Measurements from ENCODE around the gene SCYL2.
"Not testable (repeated sequence)": the region's sequence is repeated elsewhere in the genome, so short reads cannot be mapped to it uniquely, and the experiment has no call there.

- TF ChIP-seq EZH2 (IDR thresholded peaks at IDR 0.05; ENCODE audit: low read length, unreplicated experiment); CTCF (conservative IDR thresholded peaks at IDR 0.05; ENCODE audit: low read depth, low read length); EZH2phosphoT487 (IDR thresholded peaks at IDR 0.05; ENCODE audit: borderline replicate concordance, low read length): not testable (repeated sequence)
Observed at GRCh38 chr12:100304334-100304733, 37.4 kb downstream of the SCYL2 start.
